Measurements from ENCODE around the gene ACTC1. TPM values are rescaled to one million over a fixed set of nuclear protein-coding genes. Genes with fewer than 3 reads are reported as not detected.

ACTC1 gene
- polyA plus RNA-seq, 2 of the 4 experiments (the other 2 are of a cell fraction), result 0.22 to 1.1 TPM

DNA sequence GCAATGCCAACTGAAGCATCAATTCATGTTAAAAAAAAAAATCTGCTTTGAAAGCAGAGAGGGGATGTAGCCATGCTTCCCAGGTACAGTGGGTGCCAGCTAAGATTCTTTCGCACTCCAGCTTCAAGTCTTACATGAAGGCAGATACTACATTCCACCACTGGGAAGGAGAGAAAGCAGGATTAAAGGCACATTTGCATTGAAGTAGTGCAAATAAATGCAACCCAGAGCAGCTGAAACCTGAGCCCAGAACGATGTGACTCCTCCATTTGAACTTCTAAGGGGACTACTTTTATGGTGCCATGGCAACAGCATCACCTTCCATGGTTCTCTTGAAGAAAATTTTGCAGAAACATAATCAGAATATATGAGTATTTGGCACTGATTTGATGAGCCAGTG lies 21.4 kb downstream of the ACTC1 start:
- no peak overlapping the region for H3K27ac ChIP-seq
- no peak for ATAC-seq
- ChIA-PET CTCF (interaction anchor here (0.7 kb wide), 1 partner anchor 722 kb away, joined by 3 read pairs; no protein-coding TSS in a partner anchor), POLR2A (no interaction called here)
- no peaks in the 10 kb centered on the region for H3K4me1 ChIP-seq
- no peak for FAIRE-seq
- 8% methylated on average over 2 of the region's 2 CpGs for WGBS (ENCODE audit: missing lambda C conversion rate)
- DNase-seq (ENCODE audit: low read depth in 1 of 2, low spot score in 1 of 2), result no peak
- TF ChIP-seq RAD21 (conservative IDR thresholded peaks at IDR 0.05 in 1 of 2, IDR thresholded peaks at IDR 0.05 in 1 of 2), result no peak
- TF ChIP-seq, protein P1, sequence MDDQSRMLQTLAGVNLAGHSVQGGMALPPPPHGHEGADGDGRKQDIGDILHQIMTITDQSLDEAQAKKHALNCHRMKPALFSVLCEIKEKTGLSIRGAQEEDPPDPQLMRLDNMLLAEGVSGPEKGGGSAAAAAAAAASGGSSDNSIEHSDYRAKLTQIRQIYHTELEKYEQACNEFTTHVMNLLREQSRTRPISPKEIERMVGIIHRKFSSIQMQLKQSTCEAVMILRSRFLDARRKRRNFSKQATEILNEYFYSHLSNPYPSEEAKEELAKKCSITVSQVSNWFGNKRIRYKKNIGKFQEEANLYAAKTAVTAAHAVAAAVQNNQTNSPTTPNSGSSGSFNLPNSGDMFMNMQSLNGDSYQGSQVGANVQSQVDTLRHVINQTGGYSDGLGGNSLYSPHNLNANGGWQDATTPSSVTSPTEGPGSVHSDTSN (IDR thresholded peaks at IDR 0.05), result no peak
- TF ChIP-seq HOXB5 (CRISPR knock-in tag; IDR thresholded peaks at IDR 0.05), result no peak
- TF ChIP-seq ZSCAN20 (CRISPR knock-in tag; IDR thresholded peaks at IDR 0.05), result no peak
- H3K4me2 ChIP-seq, result no peak overlapping the region
- no peak overlapping the region for H3K4me3 ChIP-seq
- no peaks in the 10 kb centered on the region for H3K9me3 ChIP-seq

DNA sequence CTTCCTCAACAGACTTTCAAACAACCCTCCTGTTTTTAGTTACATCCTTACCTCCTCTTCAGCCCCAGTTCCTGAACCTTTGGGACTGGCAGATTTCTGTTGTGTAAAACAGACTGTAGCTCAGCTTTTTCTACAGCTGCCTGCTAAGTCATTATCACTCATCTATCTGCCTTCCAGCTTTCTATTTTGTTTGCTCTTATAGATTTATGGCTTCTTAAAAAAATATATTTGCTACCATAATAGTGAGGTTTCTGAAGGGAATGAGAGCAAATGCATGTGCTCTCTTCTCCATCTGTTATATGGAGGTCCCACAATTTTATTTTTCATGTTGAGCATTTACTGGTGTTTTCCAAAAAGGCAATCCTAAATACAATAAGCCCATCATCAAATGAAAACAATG lies 22.3 kb downstream of the ACTC1 start:
- Histone ChIP-seq H3K9me3 (no peaks in the 10 kb centered on the region), H3K27ac (no peak overlapping the region), H3K4me3 (no peak overlapping the region), H3K4me2 (no peak overlapping the region), H3K4me1 (no peaks in the 10 kb centered on the region)
- FAIRE-seq (peak; percentile 32), ATAC-seq (no peak), DNase-seq (ENCODE audit: low read depth in 1 of 2, low spot score in 1 of 2) (no peak)
- ChIA-PET CTCF (interaction anchor here (0.6 to 1.1 kb wide), 2 partner anchors 44 to 400 kb away, joined by 3 read pairs; no protein-coding TSS in a partner anchor), POLR2A (no interaction called here)
- TF ChIP-seq NPAS2 (CRISPR knock-in tag; IDR thresholded peaks at IDR 0.05; ENCODE audit: borderline replicate concordance), result no peak
- TF ChIP-seq CEBPB (IDR thresholded peaks at IDR 0.05), result no peak
- TF ChIP-seq, protein P1 (IDR thresholded peaks at IDR 0.05), result no peak
- TF ChIP-seq ZFP36 (IDR thresholded peaks at IDR 0.05; ENCODE audit: borderline replicate concordance, partially characterized antibody), result no peak
- no peak for TF ChIP-seq HDAC2 (IDR thresholded peaks at IDR 0.05)
- TF ChIP-seq SMC3 (IDR thresholded peaks at IDR 0.05), result no peak
- TF ChIP-seq HOXB13 (CRISPR knock-in tag; IDR thresholded peaks at IDR 0.05; ENCODE audit: low read depth), result no peak
- TF ChIP-seq HOXB5 (CRISPR knock-in tag; IDR thresholded peaks at IDR 0.05), result no peak
- no peak for TF ChIP-seq JUNB (IDR thresholded peaks at IDR 0.05)
- TF ChIP-seq MAZ (IDR thresholded peaks at IDR 0.05; ENCODE audit: borderline replicate concordance, low read depth, low read length), result no peak
- no peak for TF ChIP-seq CBX2 (IDR thresholded peaks at IDR 0.05; ENCODE audit: borderline replicate concordance, low read depth)
- TF ChIP-seq ESRRA (IDR thresholded peaks at IDR 0.05; ENCODE audit: borderline replicate concordance, low read length), result no peak
- TF ChIP-seq HOXA7 (CRISPR knock-in tag; IDR thresholded peaks at IDR 0.05), result no peak

DNA sequence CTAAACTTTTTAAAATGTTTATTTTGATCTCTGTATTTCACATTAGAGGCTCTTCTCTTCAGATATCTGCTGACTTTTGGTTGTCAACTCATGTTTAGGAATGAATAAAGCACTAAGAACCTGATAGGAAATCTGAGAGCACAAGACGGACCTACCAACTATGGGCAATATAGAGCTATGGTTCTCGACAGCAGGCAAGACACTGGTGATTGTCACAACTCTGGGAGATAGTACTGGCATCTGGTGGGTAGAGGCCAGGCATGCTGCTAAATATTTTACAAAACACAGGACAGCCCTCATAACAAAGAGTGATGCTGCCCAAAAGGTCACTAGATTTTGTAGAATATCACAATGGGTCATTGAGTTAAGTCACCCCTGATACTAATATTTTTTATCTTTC lies 23.0 kb downstream of the ACTC1 start:
- H3K9me3 ChIP-seq, result no peaks in the 10 kb centered on the region
- no peak for ATAC-seq
- 15% methylated on average over 2 of the region's 2 CpGs for WGBS (ENCODE audit: missing lambda C conversion rate)
- H3K4me2 ChIP-seq, result no peak overlapping the region
- no peak overlapping the region for H3K4me3 ChIP-seq
- H3K4me1 ChIP-seq, result no peaks in the 10 kb centered on the region
- ChIA-PET POLR2A (no interaction called here), CTCF (interaction anchor here (1.1 kb wide), 1 partner anchor 45 kb away, joined by 3 read pairs; no protein-coding TSS in a partner anchor)
- no peak for TF ChIP-seq HEYL (CRISPR knock-in tag; IDR thresholded peaks at IDR 0.05)
- TF ChIP-seq KDM5A (IDR thresholded peaks at IDR 0.05), result no peak
- no peak for TF ChIP-seq NFE2L2 (conservative IDR thresholded peaks at IDR 0.05; ENCODE audit: low read length)
- no peak for DNase-seq (ENCODE audit: low read depth in 1 of 2, low spot score in 1 of 2)
- FAIRE-seq, result no peak
- no peak overlapping the region for H3K27ac ChIP-seq

DNA sequence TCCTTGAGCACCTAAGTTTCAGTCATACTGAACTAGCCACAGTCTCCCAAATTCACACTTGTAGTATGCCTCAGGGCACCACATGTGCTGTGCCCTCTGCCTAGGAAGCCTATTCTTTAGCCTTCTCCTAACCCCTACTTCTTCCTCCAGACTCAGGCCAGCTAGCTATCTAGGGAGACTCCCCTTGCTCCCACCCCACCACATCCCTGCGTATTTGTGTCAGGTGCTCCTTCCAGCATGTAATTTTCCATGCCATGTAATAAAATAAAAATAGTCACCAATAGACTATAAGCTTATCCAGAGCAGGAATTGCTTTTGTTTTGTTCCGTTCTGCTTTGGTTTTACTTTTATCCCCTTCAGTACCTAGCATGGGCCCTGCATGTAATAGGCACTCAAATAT lies 25.6 kb downstream of the ACTC1 start:
- H3K4me2 ChIP-seq, result no peak overlapping the region
- FAIRE-seq (no peak), ATAC-seq (no peak), DNase-seq (ENCODE audit: low read depth in 1 of 2, low spot score in 1 of 2) (no peak)
- ChIA-PET CTCF (interaction anchor here (0.6 kb wide), 1 partner anchor 156 kb away, joined by 3 read pairs; no protein-coding TSS in a partner anchor), POLR2A (interaction anchor here (0.6 kb wide), 1 partner anchor 658 kb away, joined by 3 read pairs; no protein-coding TSS in a partner anchor)
- no peaks in the 10 kb centered on the region for H3K9me3 ChIP-seq
- 35% methylated on average over 2 of the region's 2 CpGs for WGBS (ENCODE audit: missing lambda C conversion rate)
- H3K4me1 ChIP-seq, result no peaks in the 10 kb centered on the region
- no peak overlapping the region for H3K27ac ChIP-seq
- H3K4me3 ChIP-seq, result no peak overlapping the region
- no peak for TF ChIP-seq TFCP2L1 (CRISPR knock-in tag; IDR thresholded peaks at IDR 0.05)
- TF ChIP-seq CHD4 (IDR thresholded peaks at IDR 0.05; ENCODE audit: borderline replicate concordance), result no peak
- TF ChIP-seq HOXA7 (CRISPR knock-in tag; IDR thresholded peaks at IDR 0.05), result no peak
- no peak for TF ChIP-seq ZFP36 (IDR thresholded peaks at IDR 0.05; ENCODE audit: borderline replicate concordance, partially characterized antibody)
- no peak for TF ChIP-seq CBX8 (IDR thresholded peaks at IDR 0.05)
- TF ChIP-seq, protein P2, sequence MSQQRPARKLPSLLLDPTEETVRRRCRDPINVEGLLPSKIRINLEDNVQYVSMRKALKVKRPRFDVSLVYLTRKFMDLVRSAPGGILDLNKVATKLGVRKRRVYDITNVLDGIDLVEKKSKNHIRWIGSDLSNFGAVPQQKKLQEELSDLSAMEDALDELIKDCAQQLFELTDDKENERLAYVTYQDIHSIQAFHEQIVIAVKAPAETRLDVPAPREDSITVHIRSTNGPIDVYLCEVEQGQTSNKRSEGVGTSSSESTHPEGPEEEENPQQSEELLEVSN (IDR thresholded peaks at IDR 0.05; ENCODE audit: borderline replicate concordance, low read depth), result no peak
- no peak for TF ChIP-seq JUNB (IDR thresholded peaks at IDR 0.05)
- no peak for TF ChIP-seq CEBPB (IDR thresholded peaks at IDR 0.05)
- no peak for TF ChIP-seq ESRRA (IDR thresholded peaks at IDR 0.05; ENCODE audit: borderline replicate concordance, low read length)
- TF ChIP-seq, protein P3, sequence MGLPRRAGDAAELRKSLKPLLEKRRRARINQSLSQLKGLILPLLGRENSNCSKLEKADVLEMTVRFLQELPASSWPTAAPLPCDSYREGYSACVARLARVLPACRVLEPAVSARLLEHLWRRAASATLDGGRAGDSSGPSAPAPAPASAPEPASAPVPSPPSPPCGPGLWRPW (IDR thresholded peaks at IDR 0.05), result no peak
- no peak for TF ChIP-seq SREBF2 (IDR thresholded peaks at IDR 0.05)
- no peak for TF ChIP-seq EHMT2 (IDR thresholded peaks at IDR 0.05; ENCODE audit: low read depth)
- TF ChIP-seq, protein P4, sequence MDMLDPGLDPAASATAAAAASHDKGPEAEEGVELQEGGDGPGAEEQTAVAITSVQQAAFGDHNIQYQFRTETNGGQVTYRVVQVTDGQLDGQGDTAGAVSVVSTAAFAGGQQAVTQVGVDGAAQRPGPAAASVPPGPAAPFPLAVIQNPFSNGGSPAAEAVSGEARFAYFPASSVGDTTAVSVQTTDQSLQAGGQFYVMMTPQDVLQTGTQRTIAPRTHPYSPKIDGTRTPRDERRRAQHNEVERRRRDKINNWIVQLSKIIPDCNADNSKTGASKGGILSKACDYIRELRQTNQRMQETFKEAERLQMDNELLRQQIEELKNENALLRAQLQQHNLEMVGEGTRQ (IDR thresholded peaks at IDR 0.05), result no peak
- TF ChIP-seq NR3C1 (IDR thresholded peaks at IDR 0.05), result no peak
- no peak for TF ChIP-seq EHF (CRISPR knock-in tag; IDR thresholded peaks at IDR 0.05)
- TF ChIP-seq RFX5 (IDR thresholded peaks at IDR 0.05), result no peak
- no peak for TF ChIP-seq ZC3H11A (IDR thresholded peaks at IDR 0.05)

Data from A549 (cell line).